Suppressor macrophage (primary cell): ENCODE results near the gene MAD1L1.
"Not testable (repeated sequence)": the region's sequence is repeated elsewhere in the genome, so short reads cannot be mapped to it uniquely, and the experiment has no call there.

Experiments used
- DNase-seq, 4 experiments: peaks; one replicate each; pipeline ENCODE4 v3.0.0-alpha.2; 2020 to 2022

MAD1L1 gene

DNA sequence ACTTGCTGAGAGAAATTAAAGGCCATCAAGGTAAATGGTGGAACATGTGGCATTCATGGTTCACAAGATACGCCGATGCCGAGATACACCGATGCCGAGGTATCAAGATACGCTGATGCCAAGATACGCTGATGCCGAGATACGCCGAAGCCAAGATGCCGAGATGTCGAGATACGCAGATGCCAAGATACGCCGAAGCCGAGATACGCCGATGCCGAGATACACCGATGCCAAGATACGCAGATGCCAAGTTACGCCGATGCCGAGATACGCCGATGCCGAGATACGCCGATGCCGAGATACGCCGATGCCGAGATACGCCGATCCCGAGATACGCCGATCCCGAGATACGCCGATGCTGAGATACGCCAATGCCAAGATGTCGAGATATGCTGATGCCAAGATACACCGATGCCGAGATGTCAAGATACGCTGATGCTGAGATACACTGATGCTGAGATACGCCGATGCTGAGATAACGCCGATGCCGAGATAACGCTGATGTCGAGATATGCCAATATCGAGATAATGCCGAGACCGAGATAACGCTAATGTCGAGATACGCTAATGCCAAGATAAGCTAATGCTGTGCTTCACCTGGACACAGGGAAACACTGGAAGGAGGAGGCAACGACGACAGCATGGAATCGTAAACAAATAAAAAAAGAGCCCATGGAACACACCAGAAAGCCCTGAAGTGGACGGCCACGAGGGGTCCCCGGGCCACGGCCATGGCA is 172.6 kb downstream of the MAD1L1 start:
- no peak for DNase-seq

DNA sequence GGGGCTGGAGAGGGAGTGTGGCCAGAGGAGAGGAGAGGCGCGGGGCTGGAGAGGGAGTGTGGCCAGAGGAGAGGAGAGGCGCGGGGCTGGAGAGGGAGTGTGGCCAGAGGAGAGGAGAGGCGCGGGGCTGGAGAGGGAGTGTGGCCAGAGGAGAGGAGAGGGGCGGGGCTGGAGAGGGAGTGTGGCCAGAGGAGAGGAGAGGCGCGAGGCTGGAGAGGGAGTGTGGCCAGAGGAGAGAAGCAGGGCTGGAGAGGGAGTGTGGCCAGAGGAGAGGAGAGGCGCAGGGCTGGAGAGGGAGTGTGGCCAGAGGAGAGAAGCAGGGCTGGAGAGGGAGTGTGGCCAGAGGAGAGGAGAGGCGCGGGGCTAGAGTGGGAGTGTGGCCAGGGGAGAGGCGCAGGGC is 174.5 kb downstream of the MAD1L1 start:
- DNase-seq, result not testable (repeated sequence)

DNA sequence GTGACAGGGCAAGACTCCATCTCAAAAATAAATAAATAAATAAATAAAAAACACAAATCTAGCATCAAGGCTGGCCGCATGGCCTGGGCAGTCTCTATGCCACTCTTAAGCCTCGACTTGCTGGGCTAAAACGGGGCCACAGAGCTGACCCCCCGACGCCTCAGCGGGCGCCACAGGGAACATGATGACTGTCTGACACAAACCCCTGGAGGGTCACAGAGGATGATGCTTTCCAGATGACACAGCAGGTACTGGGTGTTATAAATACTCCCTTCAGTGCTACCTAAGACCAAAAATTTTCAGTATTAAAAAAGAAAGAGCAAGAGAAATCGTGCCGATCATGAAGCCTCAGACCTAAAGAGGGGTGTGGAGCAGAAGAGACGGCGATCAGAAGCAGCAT is 176.8 kb downstream of the MAD1L1 start:
- DNase-seq, result no peak

DNA sequence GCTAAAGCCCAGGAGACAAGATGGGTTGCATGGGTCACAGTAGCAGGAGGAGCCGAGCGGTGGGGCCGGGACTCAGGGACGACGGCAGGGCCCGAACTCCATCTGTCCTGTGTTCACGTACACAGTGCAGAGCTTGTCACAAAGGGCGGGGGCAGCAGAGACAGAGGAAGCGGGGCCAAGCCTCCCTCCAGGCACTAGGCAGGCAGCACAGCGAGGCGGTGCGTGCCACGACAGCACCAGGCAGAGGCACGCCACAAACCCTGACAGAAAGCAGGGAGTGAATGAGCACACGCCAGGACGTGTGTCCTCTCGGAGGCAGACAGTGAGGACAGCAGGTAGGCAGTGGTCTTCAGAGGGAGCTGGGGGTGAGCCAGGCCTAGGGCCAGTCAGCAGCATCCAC is 177.8 kb downstream of the MAD1L1 start:
- DNase-seq, result no peak

DNA sequence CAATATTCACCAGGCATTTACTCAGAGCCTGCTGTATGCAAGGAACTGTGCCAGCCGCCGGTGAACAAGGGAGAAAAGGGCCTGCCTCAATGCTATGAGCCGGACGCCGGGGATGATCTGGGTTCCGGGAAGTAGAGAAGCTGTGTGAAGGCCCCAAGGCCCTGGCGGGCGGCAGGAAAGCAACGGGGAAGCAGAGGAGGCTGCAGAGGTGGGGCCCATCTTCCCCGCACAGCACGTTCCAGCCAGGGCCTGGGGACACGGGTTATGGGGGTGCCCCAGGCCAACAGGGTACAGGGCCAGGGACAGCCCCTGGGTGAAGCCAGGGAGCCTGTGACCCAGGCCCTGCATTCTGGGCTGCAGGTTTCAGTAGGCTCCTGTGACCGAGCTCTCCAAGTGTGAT is 179.3 kb downstream of the MAD1L1 start:
- DNase-seq, result no peak

DNA sequence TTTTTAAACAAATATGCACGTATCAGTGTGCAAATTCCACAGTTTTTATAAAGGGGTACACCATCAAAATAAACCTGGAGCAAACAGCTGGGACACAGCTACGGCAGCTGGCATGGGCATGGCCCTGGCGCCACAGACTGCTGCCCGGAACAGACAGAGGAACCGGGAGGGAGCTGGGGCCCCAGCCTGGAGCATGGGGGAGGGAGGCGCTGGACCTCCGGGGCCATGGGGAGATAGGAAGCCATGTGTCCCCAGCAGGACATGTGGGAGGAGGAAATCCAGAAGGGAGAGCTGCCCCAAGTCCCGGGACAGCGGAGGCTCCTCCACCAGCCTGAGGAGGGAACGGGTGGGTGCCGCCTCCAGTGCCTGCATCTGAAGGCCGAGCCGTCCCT is 180.1 kb downstream of the MAD1L1 start:
- no peak for DNase-seq

DNA sequence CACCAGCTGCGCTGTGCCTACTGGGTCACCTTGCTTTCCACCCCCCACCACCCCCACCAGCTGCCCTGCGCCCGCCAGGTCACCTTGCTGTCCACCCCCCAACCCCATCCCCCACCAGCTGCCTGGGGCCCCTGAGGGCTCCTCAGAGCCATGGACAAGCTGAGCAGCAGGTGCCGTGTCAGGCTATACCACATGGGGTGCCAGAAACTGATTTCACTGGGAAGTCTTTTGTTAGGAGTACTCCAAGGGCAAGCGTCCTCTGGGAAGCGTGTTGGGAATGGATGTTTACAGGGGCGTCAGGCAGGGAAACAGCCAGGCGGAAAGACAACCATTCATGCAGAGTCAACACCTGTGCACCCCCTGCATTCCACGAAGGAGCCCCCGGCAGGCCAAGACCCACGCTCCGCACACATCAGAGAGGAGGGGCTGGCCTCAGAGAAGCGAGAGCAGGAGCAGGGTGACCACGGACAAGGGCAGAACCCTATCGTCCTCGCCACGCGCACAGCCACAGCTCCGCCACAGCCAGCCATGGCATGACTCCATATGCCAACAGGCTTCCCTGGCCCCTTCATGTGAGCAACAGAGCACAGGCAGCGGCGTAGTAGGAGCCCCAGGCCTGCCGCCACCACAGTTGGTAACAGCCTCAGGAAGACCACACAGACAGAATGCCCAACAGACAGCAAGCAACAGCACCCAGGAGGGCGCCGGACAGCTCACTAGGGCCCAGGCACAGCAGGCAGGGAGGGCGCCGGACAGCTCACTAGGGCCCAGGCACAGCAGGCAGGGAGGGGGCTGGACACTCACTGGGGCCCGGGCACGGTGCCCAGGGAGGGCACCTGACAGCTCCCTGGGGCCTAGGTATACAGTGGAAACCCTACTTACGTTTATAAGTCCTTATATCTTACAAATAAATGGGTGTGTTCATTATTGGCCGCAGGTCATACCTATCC is 180.8 kb downstream of the MAD1L1 start:
- no peak for DNase-seq

DNA sequence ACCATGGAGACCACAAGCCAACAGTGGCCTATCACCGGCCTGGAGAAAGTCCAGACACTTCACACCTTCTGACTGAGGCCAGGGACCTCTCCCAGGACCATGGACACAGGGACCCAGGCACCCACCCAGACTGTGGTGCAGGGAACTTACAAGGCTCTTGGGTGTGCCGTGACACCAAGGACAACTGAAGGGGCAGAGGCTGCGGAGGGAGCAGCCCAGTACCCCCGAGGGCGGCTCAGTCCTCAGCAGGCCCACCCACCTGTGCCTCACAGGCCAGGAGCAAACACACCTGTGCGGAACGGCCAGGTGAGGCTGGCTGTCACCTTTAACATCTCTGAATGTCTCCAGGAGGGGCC is 182.3 kb downstream of the MAD1L1 start:
- no peak for DNase-seq

DNA sequence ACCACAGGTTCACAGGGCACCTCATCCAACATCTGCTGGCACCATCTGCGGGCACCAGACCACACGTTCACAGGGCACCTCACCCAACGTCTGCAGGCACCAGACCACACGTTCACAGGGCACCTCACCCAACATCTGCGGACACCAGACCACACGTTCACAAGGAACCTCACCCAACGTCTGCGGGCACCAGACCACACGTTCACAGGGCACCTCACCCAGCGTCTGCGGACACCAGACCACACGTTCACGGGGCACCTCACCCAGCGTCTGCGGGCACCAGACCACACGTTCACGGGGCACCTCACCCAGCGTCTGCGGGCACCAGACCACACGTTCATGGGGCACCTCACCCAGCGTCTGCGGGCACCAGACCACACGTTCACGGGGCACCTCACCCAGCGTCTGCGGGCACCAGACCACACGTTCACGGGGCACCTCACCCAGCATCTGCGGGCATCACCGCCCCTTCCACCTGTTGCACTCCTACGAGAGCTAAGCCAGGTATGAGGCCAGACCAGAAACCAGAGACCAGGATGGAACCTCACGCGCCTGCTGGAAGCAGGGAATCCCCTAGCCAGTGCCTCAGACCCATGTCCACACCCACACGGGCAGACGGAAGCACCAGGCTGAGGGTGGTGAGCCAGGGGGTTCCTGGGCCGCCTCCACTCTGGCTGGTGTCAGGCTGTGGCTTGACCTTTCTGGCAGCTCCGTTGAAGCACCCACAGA is 182.8 kb downstream of the MAD1L1 start:
- DNase-seq, result no peak

DNA sequence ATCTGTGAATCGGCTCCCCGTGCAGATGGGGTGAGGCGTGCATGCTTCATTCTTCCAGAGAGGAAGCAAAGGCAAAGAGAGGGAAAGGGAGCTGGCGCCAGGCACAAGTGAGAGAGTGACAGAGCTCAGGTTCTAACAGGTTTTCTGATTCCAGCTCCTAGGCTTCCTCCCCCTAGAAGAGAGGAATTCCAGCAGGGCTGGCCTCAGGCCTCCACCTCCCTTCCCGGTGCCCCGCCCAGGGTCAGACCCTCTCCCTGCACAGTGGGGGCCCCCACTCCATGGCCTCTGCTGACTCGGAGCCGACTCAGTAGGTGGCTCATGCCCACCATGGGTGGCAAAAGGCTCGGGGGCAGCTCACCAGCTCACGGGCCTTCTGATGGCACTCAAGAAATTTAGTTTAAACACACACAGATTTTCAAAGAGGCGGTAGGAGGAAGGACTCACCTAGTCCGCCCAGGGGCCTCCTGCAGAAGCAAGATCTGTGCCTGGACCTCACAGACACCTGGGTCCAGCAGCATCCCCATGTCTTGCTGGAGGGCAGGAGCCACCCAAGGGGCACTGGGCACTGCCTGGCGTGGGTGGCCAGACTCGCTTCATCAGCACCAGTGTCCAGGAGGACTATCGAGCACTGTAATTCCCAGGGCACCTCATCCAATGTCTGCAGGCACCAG is 183.5 kb downstream of the MAD1L1 start:
- DNase-seq, result no peak

DNA sequence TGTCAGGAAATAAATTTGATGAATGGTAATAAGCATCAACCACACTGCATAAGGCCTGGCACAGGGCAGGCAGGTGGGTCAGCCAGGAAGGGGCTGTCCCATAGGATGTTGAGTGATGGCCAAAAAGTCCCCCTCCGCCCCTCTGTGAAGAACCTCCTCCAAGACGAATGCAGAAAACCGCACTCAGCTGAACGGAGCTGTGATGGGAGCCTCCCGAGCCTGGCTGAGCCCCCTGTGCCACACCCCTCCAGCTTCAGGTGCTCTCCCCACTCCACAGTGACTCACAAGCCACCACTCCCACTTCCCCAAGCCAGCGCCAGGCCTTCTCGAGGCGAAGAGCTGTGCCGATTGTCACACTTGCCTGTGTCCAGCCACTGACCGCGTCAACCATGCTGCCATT is 184.2 kb downstream of the MAD1L1 start:
- no peak for DNase-seq

DNA sequence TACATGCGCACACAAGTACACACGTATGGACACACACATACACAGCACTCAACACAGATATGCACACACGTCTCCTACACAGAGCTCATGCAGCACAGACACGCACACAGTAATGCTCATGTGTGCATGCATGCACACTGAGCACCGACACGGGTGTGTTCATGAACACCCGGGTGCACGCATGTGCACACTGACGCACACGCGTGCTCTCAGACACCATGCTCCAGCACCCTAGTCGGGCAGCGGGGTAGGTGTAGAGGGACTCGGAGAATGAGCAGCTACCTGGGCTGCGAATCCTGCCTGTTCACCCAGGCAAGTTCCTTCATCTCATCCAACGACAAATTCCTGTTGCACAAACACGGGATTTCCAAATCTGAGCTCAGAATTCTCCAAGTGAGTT is 184.7 kb downstream of the MAD1L1 start:
- no peak for DNase-seq

DNA sequence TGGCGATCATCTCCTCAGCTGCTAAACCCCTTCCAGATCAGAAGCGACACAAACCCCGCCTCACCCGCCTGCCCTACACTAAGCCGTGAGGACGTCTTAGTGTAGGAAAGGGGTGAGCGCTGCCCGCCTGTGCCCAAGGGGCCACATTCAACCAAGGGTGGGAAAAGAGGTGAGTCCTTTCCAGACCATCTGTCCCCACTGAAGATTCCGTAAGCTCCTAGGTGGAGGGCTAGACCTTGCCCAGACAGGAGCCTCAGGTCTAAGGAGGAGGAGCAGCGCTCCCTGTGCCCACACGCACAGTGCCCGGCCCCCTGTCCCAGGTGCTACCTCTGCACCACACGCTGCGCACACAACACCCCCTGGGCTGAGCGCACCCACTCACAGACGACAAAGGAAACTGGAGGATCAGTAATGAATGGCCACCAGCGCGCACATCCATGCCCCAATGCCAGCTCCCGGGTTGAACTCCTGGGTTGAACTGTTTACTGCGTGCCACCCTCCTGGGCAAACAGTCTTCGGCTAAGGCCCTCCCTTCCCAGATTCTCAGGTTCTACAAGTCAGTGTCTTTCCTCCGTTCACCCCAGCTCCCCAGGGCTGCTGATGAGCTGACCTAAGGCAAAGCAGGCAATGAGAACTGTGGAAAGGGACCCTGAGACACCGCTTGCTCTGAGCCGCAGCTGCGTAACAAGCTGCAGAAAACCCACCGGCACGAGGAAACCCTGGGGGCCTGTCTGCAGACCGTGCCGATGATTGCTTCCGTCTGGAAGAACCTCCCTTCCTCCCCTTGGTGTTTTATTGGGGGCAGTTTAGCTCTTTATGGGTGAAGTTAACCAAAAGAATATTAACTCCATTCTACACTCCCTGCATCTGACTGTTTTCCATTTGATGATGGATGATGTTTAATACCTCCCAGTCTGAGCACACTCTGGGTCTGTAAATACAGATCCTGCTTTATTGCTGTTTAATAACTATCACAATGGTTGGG is 185.9 kb downstream of the MAD1L1 start:
- DNase-seq, result no peak

DNA sequence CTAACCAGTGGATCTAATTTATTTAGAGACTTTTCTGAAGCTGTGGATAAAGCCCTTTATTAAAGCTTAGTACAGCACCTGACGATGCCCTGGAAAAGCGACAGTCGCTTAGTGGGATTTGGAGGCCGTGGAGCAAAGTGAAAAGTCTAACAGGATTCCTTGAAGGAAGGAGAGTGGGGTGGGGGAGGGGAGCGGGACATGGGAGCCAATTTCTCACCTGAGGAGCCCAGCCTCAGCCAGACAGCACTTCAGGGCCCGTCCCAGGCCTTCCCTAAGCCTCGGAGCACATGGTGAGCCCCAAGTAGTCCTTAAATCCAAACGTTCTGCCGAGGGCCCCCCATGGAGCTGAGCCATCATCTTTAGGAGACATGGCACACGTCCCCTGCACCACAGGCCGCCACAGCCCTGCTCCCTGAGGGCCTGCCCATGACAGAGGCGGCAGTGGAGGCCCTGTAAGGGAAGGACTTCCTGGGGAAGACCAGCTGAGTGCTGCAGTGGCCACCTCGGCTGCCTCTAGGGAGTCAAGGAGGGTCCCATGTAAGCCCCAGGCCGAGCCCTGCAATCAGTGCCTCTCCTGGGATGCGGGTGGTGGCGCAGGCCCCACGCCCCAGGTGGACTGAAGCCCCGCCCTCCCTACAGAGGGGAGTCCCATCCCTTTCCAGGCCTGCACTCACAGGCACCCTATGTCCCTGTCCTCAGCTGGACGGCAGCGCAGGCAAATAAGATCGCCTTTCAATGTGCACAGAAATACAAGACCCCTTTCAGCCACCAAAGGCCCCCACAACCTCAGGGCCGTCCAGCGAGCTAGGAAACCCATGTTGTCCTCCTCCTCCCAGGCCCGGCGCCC is 187.0 kb downstream of the MAD1L1 start:
- no peak for DNase-seq

DNA sequence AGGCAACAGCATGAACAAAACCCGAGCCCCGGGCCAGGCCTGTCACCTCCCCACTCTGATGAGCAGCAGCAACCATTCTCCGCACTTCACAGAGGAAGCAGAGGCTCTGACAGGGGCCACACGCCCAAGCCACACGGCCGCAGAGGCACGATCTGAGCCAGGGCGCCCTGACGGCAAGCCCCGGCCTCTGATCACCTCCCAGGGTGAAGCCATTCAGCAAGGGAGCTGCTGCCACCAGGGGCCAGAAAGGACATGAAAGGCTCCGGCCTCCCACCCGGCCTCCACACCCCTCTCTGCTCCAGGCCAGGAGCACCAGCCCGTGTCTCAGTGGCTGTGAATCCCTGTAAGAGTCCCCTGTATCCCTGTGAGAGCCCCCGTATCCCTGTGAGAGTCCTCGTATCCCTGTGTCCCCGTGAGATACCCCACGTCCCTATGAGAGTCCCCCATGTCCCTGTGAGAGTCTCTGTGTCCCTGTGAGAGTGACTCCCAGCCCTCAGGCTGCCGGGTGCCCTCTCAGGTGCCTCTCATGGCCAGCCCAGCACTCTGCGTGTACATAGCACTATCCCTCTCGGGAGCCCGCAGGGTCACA is 187.8 kb downstream of the MAD1L1 start:
- no peak for DNase-seq

DNA sequence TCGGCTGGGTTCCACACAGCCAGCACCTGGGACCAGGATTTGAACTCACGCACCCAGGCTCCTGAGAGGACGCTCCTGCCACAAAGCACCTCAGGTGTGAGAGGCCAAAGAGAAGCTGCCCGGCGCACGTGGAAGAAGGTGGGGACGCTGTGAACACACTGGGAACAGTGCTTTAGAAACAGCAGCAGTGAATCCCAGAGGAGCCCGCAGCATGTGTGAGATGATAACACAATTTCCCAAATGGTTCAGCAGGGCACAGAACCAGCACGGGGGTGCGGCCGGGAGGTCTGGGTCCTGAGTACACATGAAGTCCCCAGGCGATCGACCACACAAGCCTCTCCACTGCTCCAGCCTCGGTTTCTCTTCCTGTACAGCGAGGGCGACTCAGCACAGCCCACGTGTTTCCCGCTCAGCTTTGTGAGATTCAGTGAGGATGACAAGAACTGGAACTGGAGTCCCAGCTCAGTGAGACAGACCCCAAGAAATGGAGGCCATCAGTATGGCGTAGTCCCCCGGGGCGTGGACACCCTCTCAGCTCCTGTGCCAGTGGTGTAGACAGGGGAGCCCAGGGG is 188.3 kb downstream of the MAD1L1 start:
- DNase-seq, result no peak

DNA sequence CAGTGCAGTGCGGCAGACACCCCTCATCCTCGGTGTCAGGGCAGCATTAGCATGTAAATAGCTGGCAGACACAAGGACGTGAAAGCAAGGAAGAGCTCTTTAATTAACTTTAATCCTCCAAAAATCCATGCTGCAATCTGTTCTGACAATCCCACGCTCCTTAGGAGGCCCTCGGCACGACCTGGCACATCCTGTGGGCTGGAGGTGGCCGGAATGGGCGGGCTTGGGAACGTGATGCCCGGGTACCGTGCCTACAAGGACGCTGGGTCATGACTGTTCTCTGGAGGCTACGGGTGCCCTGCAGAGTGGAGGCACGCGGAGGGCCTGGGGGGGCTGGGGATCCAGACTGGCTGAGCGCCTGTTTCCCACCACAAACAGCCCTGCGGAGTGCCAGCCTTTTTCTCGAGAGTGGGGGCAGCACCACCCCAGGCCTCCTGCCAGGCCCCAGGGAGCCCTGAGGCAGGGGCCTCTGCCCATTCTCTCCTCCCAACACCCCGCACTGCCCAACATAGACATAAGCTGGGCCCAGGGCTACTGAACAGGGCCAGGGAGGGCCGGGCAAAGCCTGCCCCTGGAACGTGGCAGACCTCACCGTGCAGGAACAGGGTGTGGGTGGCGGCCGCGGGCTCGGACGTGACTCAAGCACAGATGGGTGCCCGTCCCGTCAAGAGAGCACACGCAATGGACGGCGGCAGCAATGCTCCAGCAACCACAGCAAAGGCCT is 189.3 kb downstream of the MAD1L1 start:
- no peak for DNase-seq

DNA sequence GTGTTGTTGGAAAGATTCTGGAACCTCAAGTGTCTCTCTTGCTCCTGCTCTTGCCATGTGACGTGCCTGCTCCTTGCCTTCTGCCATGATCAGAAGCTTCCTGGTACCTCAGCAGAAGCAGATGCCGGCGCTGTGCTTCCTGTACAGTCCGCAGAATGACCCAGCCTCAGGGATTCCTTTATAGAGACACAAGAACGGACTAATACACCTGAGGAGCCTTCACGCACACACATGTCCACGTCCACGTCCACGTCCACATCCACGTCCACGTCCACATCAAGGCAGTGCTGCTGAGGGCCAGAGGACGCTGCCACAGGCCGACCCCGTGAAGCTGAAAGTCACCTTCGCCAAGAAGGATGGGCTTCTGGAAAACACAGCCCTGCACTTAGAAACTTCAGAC is 190.1 kb downstream of the MAD1L1 start:
- DNase-seq, result no peak
